DOHH2 (cell line): ENCODE data around the gene RAC2.

Experiments used
- EZH2phosphoT487 ChIP-seq: fragments of 200-600 bp; sonication (generic); IDR thresholded peaks from 2 replicates; pipeline ENCODE4 v1.6.1; 2017; ENCODE audit warnings: borderline replicate concordance, mild to moderate bottlenecking, antibody characterized with exemption, low read length, moderate library complexity, mixed read lengths
- TF ChIP-seq, protein P1 (sequence below): fragments of 200-600 bp; sonication (generic); IDR thresholded peaks from one replicate; pipeline ENCODE4 v1.5.1; 2014; ENCODE audit warnings: antibody characterized with exemption, mild to moderate bottlenecking, low read depth, low read length; ENCODE audit not compliant: poor library complexity, severe bottlenecking

DNA sequence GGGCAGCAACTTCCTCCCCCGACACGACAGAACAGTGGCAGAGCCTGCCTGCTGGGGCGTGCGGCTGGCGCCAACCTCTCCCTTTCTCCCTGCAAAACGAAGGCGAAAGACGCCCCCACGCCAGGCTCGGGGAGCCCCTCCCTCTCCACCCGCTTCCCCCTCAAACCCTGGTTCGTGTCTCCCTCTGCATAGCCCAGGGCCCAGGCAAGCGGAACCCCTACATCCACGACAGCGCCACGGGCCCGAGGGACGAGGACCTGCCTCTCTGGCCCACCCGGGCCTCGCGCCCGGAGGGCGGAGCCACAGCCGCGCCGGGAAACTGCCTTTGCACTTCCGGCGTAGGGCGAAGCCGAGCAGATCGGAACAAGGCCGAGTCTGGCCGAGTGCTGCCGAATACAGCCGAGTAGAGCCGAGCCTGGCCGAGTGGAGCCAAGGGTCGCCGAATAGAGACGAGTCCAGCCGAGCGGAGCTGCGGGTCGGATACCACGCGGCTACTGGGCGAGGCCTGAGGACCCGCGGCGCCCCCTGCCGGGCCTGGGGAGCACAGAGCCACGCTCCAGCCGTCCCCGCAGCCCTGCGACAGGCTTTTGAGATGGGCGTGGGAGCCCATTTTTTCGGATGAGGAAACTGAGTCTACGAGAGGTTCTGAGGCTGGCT is 44.8 kb downstream of the RAC2 start:
- TF ChIP-seq, protein P1, sequence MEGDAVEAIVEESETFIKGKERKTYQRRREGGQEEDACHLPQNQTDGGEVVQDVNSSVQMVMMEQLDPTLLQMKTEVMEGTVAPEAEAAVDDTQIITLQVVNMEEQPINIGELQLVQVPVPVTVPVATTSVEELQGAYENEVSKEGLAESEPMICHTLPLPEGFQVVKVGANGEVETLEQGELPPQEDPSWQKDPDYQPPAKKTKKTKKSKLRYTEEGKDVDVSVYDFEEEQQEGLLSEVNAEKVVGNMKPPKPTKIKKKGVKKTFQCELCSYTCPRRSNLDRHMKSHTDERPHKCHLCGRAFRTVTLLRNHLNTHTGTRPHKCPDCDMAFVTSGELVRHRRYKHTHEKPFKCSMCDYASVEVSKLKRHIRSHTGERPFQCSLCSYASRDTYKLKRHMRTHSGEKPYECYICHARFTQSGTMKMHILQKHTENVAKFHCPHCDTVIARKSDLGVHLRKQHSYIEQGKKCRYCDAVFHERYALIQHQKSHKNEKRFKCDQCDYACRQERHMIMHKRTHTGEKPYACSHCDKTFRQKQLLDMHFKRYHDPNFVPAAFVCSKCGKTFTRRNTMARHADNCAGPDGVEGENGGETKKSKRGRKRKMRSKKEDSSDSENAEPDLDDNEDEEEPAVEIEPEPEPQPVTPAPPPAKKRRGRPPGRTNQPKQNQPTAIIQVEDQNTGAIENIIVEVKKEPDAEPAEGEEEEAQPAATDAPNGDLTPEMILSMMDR, result peak; percentile 80
- no peak for TF ChIP-seq EZH2phosphoT487
